ENCODE measurements around the gene TAF6L. TPM values are rescaled to one million over a fixed set of nuclear protein-coding genes. Genes with fewer than 3 reads are reported as not detected.

The TAF6L gene
- total RNA-seq, 4 donors from 2014 or later = 6.8 to 34.3 (median 24.1) TPM

GRCh38 chr11:62789576-62789975 lies 18.4 kb downstream of the TAF6L start:
- intact Hi-C loops (cut with DNase I; ENCODE audit: low total_unique reads) = no loop called here
- Histone ChIP-seq H3K4me1 (peaks cover 0 to 5% of the 10 kb centered on the region in 2 donors), H3K27me3 (no peaks in the 10 kb centered on the region), H3K4me3 (no peak overlapping the region), H3K36me3 (no peaks in the 10 kb centered on the region), H3K27ac (no peak overlapping the region), H3K9me3 (no peaks in the 10 kb centered on the region)
- no peak for DNase-seq
- TF ChIP-seq, protein P1, sequence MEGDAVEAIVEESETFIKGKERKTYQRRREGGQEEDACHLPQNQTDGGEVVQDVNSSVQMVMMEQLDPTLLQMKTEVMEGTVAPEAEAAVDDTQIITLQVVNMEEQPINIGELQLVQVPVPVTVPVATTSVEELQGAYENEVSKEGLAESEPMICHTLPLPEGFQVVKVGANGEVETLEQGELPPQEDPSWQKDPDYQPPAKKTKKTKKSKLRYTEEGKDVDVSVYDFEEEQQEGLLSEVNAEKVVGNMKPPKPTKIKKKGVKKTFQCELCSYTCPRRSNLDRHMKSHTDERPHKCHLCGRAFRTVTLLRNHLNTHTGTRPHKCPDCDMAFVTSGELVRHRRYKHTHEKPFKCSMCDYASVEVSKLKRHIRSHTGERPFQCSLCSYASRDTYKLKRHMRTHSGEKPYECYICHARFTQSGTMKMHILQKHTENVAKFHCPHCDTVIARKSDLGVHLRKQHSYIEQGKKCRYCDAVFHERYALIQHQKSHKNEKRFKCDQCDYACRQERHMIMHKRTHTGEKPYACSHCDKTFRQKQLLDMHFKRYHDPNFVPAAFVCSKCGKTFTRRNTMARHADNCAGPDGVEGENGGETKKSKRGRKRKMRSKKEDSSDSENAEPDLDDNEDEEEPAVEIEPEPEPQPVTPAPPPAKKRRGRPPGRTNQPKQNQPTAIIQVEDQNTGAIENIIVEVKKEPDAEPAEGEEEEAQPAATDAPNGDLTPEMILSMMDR (IDR thresholded peaks at IDR 0.05) = no peak
- TF ChIP-seq POLR2A (IDR thresholded peaks at IDR 0.05) = no peak

DNA sequence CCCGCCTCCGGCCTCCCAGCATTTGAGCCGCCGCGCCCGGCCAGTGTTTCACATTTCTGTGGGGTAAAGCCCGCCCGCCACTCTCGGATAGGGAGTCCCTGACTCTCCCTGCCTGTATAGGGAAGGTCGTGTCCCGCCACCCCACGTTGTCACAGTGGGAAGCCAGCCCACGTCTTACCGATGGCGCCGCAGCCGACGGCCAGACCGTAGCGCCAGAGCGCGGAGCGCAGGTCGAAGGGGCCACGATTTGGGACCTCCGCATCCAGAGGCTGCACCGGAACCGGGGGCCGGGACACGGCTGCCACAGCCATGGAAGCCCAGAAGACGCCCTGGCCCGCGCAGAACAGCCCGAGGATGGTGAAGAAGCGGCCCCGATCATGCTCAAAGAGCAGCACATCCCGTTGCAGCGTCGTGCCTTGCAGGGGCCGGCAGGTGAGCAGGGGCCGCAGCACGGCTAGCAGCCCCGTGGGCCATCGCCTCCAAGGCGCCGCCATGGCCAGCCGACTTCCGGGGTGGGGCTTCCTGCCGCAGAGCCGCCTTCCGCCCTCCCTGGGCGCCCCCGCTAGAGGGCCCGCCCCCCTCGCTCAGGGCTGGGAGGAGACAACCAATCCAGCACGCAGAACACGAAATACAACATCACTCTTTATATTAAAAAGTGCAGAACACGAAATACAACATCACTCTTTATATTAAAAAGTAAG lies 20.5 kb downstream of the TAF6L start, which contains the start of gene TMEM223:
Gene TMEM223, minus strand, starts transcription at position 506 of the 701 bp plus-strand sequence. Its CDS starts 12 bp downstream, at position 494.
- H3K36me3 ChIP-seq = no peaks in the 10 kb centered on the region
- TF ChIP-seq, protein P1 (IDR thresholded peaks at IDR 0.05) = peak in 3 of 4 experiments; percentile 7 to 41 (median 19)
- TF ChIP-seq POLR2A (IDR thresholded peaks at IDR 0.05) = peak; percentile 53 to 68
- intact Hi-C loops (cut with DNase I; ENCODE audit: low total_unique reads) = no loop called here

DNA sequence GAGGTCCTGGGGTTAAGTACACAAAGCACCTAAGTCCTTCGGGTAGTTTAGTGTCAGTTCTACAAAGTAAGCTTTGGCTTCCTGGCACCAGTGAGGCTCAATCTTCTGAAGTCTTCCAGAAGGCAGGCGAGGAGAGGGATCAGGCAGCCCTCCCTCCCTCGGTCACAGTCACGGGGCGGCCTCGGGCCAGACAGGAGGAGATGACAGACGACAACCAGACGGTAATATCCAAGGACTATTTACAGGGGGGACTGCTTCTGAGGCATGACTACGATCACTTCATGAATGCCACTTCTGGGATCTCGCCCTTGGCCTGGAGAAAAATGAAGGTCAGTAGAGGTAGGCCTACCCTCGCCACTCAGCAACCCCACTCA lies 21.0 kb downstream of the TAF6L start:
- Histone ChIP-seq H3K36me3 (no peaks in the 10 kb centered on the region), H3K27me3 (no peaks in the 10 kb centered on the region), H3K9me3 (no peaks in the 10 kb centered on the region), H3K27ac (peak overlapping the region; percentile 76 to 85), H3K4me3 (peak overlapping the region; percentile 69 to 72), H3K4me1 (peaks cover 0 to 5% of the 10 kb centered on the region in 2 donors)
- intact Hi-C loops (cut with DNase I; ENCODE audit: low total_unique reads) = no loop called here
- TF ChIP-seq, protein P1 (IDR thresholded peaks at IDR 0.05) = no peak
- TF ChIP-seq POLR2A (IDR thresholded peaks at IDR 0.05) = no peak
- peak in 1 of 2 donors; percentile 43 for DNase-seq

More for the DNA sequence above, 20.5 kb downstream of the TAF6L start, which contains the start of gene TMEM223:
- no peaks in the 10 kb centered on the region for H3K9me3 ChIP-seq
- DNase-seq = peak; percentile 82 to 87
- peak within 1 kb of the TSS; percentile 76 to 85 for H3K27ac ChIP-seq
- H3K27me3 ChIP-seq = no peaks in the 10 kb centered on the region
- peaks cover 0 to 5% of the 10 kb centered on the region in 2 donors for H3K4me1 ChIP-seq
- H3K4me3 ChIP-seq = peak within 1 kb of the TSS; percentile 69 to 72

GRCh38 chr11:62794201-62794775 lies 23.1 kb downstream of the TAF6L start:
- Histone ChIP-seq H3K36me3 (no peaks in the 10 kb centered on the region), H3K4me1 (peaks cover 0 to 5% of the 10 kb centered on the region in 2 donors), H3K27me3 (no peaks in the 10 kb centered on the region), H3K9me3 (no peaks in the 10 kb centered on the region), H3K4me3 (no peak overlapping the region), H3K27ac (no peak overlapping the region)
- intact Hi-C loops (cut with DNase I; ENCODE audit: low total_unique reads) = no loop called here
- no peak for TF ChIP-seq POLR2A (IDR thresholded peaks at IDR 0.05)
- TF ChIP-seq, protein P1 (IDR thresholded peaks at IDR 0.05) = no peak
- no peak for DNase-seq

- Histone ChIP-seq H3K36me3 (no peaks in the 10 kb centered on the region), H3K27me3 (no peaks in the 10 kb centered on the region), H3K4me3 (no peak overlapping the region), H3K27ac (no peak overlapping the region), H3K4me1 (peaks cover 0 to 5% of the 10 kb centered on the region in 2 donors), H3K9me3 (no peaks in the 10 kb centered on the region)
- intact Hi-C loops (cut with DNase I; ENCODE audit: low total_unique reads) = no loop called here
- TF ChIP-seq, protein P1 (IDR thresholded peaks at IDR 0.05) = no peak
- no peak for TF ChIP-seq POLR2A (IDR thresholded peaks at IDR 0.05)
- DNase-seq = no peak
Measured at GRCh38 chr11:62796281-62796680, 25.1 kb downstream of the TAF6L start.
